Measurements from ENCODE around the gene PRDM16. TPM values are rescaled to one million over a fixed set of nuclear protein-coding genes. Genes with fewer than 3 reads are reported as not detected.

PRDM16 gene
- total RNA-seq, 2 experiments from 2014 or later: 1.1 to 2.3 TPM

DNA sequence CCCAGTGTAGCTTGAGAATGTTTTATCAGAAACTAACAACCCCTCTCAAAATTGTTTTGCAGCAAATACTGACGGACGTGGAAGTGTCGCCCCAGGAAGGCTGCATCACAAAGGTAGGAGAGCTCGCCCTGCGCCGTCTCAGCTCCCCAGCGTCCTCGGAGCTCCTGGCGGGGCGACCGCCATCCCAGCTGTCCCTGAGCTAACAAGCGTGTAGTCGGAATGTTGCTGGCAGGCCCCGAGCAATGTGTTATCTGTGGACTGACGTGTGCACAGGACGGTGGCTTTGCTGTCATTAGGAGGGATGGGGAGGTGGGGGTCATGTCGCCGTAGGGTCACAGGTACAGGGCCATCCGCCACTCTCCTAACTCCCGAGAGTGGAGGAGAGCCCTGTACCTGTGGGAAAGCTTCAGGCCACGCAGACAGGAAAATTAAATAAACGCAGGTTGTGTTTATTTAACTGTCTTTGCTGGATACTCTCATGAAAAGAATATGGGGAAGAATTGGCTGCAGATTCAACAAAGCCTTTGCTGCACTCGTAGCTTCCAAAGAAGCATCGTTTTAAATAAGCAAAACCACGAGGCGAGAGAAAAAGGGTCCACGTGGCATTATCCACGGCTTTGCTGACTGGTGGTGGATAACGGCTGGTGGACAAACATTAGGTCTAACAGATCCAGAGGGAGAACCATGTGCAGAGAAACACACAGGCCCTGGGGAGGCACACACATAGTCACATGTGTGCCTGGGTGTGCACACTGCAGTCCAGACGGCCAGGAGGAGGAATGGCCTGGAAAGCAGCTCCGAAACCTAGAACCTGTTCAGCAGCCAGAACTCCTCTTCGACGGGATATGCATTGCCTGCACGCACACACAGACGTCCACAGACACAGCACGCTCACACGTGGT, 175.3 kb downstream of the PRDM16 start:
- peaks cover 8% of the 10 kb centered on the region for H3K27me3 Mint-ChIP-seq
- no peak for DNase-seq
- H3K9me3 Mint-ChIP-seq: no peaks in the 10 kb centered on the region
- H3K27ac Mint-ChIP-seq: no peak overlapping the region
- POLR2A ChIA-PET: no interaction called here
- no peak overlapping the region for H3K4me3 Mint-ChIP-seq
- H3K36me3 Mint-ChIP-seq (ENCODE audit: low read depth): no peaks in the 10 kb centered on the region
- CTCF ChIA-PET: no interaction called here
- H3K4me1 Mint-ChIP-seq: no peaks in the 10 kb centered on the region

DNA sequence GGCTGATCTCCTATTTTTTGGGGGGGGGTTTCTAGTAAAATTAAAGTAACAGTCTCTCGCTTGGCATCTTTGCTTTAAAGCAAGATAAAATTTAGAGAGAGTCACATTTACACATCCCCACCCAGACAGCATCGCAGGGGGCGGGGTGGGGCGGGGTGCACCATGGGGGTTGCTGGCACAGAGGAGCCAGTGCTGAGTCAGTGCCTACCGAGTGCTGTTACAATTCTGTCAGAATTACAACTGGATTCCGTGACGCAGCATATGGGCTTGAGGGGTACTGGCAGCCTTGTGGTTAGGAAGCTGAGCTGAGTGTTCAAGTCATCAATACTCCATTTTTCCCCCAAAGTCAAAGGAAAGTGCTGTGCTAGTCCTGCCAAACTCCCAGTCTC, 175.9 kb downstream of the PRDM16 start:
- no peak for DNase-seq

DNA sequence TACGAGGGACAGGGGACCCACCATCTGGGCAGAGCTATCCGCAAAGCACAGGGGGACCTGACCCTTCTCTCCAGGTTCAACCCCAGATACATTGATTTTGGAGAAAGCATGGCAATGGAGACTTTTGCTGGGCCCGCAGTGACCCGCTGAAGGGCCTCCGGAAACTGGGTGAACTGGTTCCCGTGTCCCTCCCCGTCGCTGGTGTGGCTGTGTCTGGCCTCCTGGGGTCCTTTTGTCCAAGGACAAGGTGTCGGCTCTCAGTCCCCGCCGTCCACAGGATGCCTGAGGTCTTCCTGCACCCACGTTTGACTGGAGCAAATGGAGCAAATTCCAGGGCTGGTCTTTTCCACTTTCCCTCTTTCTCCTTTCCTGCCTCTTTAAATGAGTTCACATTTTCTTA, 176.3 kb downstream of the PRDM16 start:
- Mint-ChIP-seq H3K4me3 (no peak overlapping the region), H3K36me3 (ENCODE audit: low read depth) (no peaks in the 10 kb centered on the region), H3K27me3 (peaks cover 8% of the 10 kb centered on the region), H3K9me3 (no peaks in the 10 kb centered on the region), H3K4me1 (no peaks in the 10 kb centered on the region), H3K27ac (no peak overlapping the region)
- POLR2A ChIA-PET: no interaction called here
- CTCF ChIA-PET: no interaction called here
- DNase-seq: no peak

More for the DNA sequence above, 175.9 kb downstream of the PRDM16 start:
- Mint-ChIP-seq H3K27ac (no peak overlapping the region), H3K9me3 (no peaks in the 10 kb centered on the region), H3K36me3 (ENCODE audit: low read depth) (no peaks in the 10 kb centered on the region), H3K4me3 (no peak overlapping the region), H3K4me1 (no peaks in the 10 kb centered on the region), H3K27me3 (peaks cover 8% of the 10 kb centered on the region)
- ChIA-PET POLR2A (no interaction called here), CTCF (no interaction called here)

DNA sequence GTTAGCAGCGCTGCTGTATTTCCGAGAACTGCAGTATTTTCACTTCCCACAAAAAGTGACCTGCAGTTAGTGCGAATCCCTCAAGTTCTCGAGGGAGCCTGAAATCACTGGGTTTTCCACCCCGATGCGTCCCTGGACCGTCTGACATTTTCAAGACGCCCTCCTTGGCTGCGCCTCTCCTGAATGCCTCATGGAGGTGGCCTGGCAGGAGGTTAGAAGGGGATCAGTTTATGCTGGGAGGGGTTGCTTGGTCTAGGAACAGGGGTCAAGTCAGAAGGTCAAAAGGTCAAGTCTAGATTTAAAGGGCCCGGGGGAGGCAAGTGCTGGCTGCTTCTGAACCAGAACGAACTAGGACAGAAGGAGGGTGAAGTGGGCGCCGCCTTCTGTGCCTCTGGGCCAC, 176.8 kb downstream of the PRDM16 start:
- CTCF ChIA-PET: no interaction called here
- no peaks in the 10 kb centered on the region for H3K4me1 Mint-ChIP-seq

DNA sequence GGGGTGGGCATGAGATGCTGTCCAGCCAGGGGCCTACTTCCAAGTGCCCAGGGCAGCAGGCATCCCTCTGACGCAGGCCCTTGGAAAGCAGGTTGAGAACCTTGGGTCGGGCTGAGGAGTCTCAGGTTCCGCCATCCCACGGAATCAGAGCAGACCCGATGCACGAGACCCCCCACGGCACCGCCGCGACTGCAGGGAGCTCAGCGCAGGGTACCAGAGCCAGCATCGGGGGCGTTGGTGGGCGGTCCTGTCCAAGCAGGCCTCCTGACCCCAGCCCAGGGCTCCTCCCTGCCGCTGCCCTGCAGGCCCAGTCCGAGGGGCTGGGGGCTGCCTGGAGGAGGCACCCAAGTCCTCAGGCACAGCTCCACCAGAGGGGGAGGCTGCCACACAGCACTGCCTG, 177.2 kb downstream of the PRDM16 start:
- CTCF ChIA-PET: no interaction called here
- POLR2A ChIA-PET: no interaction called here
- no peaks in the 10 kb centered on the region for H3K4me1 Mint-ChIP-seq
- DNase-seq: no peak
- no peaks in the 10 kb centered on the region for H3K9me3 Mint-ChIP-seq
- peaks cover 8% of the 10 kb centered on the region for H3K27me3 Mint-ChIP-seq
- H3K4me3 Mint-ChIP-seq: no peak overlapping the region
- H3K27ac Mint-ChIP-seq: no peak overlapping the region
- no peaks in the 10 kb centered on the region for H3K36me3 Mint-ChIP-seq (ENCODE audit: low read depth)

More for the DNA sequence above, 176.8 kb downstream of the PRDM16 start:
- H3K27ac Mint-ChIP-seq: no peak overlapping the region
- peaks cover 8% of the 10 kb centered on the region for H3K27me3 Mint-ChIP-seq
- no peaks in the 10 kb centered on the region for H3K36me3 Mint-ChIP-seq (ENCODE audit: low read depth)
- no peaks in the 10 kb centered on the region for H3K9me3 Mint-ChIP-seq
- no peak overlapping the region for H3K4me3 Mint-ChIP-seq
- no peak for DNase-seq
- POLR2A ChIA-PET: no interaction called here

DNA sequence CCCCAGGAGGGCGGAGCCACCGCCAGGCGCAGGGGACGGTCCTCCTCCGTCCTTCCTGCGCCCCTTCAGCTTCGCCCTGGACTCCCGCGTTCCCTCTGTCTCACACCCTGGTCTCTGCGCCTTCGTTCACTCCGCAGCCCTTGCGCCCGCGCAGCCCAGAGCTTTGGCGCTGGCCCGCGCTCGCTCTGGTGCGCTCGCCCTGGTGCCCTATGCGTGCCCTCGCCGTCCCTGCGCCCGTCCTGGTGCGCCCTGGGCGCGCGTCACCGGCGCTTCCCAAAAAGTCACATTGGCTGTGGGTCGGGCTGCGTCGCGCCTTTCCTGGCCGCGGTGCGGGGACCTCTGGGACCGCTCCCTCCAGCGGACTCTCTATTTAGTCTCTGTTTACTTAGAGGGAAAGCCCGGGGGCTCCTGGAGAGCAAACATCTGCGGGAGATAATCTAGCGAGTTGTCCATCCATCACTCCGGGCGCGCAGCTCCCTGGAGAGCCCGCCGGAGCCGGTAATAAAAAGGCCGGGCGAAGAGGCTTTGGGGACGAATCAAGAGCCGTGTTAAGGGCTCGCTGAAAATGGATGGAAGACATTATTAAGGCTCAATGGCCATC, 178.6 kb downstream of the PRDM16 start:
- H3K9me3 Mint-ChIP-seq: no peaks in the 10 kb centered on the region

DNA sequence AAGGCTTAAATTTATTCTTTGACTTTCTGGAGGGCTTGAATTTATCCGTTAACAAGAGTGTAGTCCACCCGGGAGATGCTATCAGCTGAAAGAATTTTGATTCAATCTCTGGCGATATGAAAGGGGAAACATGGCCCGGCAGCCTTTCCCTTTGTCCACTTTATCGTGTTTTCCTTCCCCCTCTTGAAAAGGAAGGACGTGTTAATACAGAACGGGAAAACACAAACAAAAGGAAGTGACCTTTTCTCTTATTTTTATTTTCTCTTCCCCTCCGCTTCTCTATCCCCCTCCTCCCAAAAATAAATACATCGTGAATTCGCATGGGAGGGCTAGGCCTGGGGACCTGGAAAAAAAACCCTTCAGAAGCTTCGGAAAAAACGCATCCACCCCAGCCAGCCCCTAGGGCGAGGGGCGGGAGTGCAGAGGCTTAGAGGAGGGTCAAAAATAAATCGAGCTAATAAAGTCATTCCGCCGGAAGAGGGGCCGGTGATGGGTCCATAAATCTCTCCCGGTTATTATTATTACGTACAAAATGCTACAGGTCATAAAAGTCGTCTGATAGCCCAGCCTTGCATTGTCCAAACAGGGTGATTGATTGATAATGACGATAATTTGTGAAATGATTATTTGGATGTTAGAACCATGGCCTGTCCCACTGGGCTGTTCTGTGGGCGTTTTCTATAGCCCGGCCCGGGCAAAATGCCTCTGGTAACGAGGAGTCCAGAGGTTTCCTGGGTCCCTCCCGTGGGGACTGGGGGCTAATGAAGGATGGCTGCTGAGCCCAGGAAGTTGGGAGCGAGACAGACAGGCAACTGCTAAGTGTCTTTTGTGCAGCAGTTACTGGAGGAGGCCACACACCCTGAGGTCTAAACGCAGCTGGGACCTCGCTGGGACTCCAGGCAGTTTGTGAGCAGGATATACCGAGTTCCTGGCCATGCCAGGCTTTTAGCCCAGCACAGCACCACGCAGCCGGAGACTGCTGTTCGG, 179.4 kb downstream of the PRDM16 start:
- POLR2A ChIA-PET: no interaction called here
- H3K4me3 Mint-ChIP-seq: no peak overlapping the region
- no peaks in the 10 kb centered on the region for H3K36me3 Mint-ChIP-seq (ENCODE audit: low read depth)
- H3K27me3 Mint-ChIP-seq: peaks cover 8% of the 10 kb centered on the region
- CTCF ChIA-PET: no interaction called here
- no peaks in the 10 kb centered on the region for H3K4me1 Mint-ChIP-seq
- no peak overlapping the region for H3K27ac Mint-ChIP-seq
- no peaks in the 10 kb centered on the region for H3K9me3 Mint-ChIP-seq
- DNase-seq: no peak

More for the DNA sequence above, 178.6 kb downstream of the PRDM16 start:
- ChIA-PET POLR2A (no interaction called here), CTCF (no interaction called here)
- H3K4me1 Mint-ChIP-seq: no peaks in the 10 kb centered on the region
- peaks cover 8% of the 10 kb centered on the region for H3K27me3 Mint-ChIP-seq
- no peak for DNase-seq
- no peaks in the 10 kb centered on the region for H3K36me3 Mint-ChIP-seq (ENCODE audit: low read depth)
- H3K4me3 Mint-ChIP-seq: no peak overlapping the region
- no peak overlapping the region for H3K27ac Mint-ChIP-seq

DNA sequence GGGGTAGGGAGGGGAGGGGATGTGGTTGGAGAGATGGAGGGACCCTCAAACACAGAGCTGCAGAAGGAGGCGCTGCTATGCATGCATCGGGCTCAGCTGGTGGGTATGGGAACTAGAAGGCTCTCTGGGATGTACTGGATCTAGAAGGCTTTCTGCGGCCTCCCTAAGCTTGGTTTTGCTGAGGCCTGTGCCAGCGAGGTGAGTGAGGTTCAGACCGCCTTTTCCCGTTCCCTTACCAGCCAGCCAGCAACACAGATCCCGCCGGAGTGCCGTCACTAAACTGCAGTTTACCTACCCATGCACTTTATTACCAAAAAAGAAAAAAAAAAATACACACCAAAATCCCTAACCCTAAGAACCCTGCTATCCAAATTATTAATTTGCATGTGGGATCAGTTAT, 180.2 kb downstream of the PRDM16 start:
- H3K4me3 Mint-ChIP-seq: no peak overlapping the region
- H3K4me1 Mint-ChIP-seq: no peaks in the 10 kb centered on the region
- peaks cover 8% of the 10 kb centered on the region for H3K27me3 Mint-ChIP-seq
- DNase-seq: no peak
- POLR2A ChIA-PET: no interaction called here
- CTCF ChIA-PET: no interaction called here
- H3K36me3 Mint-ChIP-seq (ENCODE audit: low read depth): no peaks in the 10 kb centered on the region
- no peaks in the 10 kb centered on the region for H3K9me3 Mint-ChIP-seq
- no peak overlapping the region for H3K27ac Mint-ChIP-seq

DNA sequence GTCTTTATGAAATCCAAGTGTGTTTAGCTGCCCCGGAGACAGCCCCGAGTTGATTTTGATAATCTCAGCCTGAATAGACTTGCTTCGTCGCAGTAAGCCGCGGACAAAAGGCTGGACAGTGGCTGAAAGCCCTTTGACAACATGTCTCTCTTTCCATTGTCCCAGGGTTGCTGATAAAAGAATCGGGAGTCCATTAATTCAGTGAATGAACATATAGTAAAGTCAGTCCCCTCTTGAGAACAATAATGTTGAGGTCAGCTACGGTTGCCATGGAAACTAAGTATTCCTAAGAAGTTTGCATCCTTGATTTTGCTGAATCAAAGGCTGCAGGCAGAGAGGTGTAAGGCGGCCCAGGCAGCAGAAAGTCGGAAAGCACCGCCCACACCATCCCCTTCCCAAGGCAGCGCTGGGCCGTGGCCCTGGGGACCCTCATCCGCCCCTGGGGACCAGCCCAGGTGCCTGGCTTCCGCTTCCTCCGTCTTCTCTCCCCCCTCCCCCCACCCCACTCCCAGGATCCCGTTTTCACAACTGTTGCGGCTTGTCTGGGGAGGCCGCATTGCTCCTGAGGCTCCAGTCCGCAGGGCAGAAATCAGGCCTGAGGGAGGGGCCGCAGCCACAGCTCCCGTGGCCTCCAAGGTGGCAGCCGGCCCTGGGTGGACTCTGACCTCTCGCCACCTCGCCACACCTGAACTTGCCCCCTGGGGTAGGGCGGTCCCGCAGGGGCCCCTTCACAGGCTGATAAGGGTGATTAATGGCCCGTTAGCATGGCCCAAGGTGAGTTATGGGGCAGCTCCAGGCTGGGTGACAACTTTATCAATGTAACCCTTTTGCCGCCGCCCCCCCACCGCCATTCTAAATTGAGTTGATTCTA, 180.9 kb downstream of the PRDM16 start:
- Mint-ChIP-seq H3K27me3 (peaks cover 8% of the 10 kb centered on the region), H3K36me3 (ENCODE audit: low read depth) (no peaks in the 10 kb centered on the region), H3K9me3 (no peaks in the 10 kb centered on the region), H3K4me1 (no peaks in the 10 kb centered on the region), H3K4me3 (no peak overlapping the region), H3K27ac (no peak overlapping the region)
- POLR2A ChIA-PET: no interaction called here
- CTCF ChIA-PET: interaction anchor here (0.6 kb wide), 1 partner anchor 25 kb away, joined by 3 read pairs; no protein-coding TSS in a partner anchor
- DNase-seq: no peak

DNA sequence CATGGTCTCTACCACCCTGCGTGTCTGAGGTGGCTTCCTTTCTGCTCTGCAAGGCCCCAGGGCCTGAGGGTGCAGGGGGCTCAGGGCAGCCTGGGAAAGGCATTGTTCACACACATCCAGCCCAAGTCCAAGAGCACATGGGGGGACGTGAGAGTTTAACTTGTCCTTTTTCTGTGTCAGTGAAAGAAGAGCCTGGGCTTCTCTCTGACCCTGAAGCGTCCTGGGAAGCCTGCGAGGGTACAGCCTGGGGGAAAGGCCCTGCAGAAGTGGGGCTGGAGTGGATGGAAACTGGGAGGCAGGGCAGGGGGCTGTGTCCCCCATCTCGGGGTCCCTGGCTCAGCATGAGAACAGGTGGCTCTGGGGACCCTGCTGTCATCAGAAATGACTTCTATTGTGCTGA, 181.6 kb downstream of the PRDM16 start:
- POLR2A ChIA-PET: no interaction called here
- CTCF ChIA-PET: interaction anchor here (0.6 kb wide), 1 partner anchor 26 kb away, joined by 3 read pairs; no protein-coding TSS in a partner anchor
- H3K27ac Mint-ChIP-seq: no peak overlapping the region
- H3K36me3 Mint-ChIP-seq (ENCODE audit: low read depth): no peaks in the 10 kb centered on the region
- DNase-seq: no peak
- H3K4me3 Mint-ChIP-seq: no peak overlapping the region
- H3K9me3 Mint-ChIP-seq: no peaks in the 10 kb centered on the region
- H3K4me1 Mint-ChIP-seq: no peaks in the 10 kb centered on the region
- H3K27me3 Mint-ChIP-seq: peaks cover 8% of the 10 kb centered on the region

DNA sequence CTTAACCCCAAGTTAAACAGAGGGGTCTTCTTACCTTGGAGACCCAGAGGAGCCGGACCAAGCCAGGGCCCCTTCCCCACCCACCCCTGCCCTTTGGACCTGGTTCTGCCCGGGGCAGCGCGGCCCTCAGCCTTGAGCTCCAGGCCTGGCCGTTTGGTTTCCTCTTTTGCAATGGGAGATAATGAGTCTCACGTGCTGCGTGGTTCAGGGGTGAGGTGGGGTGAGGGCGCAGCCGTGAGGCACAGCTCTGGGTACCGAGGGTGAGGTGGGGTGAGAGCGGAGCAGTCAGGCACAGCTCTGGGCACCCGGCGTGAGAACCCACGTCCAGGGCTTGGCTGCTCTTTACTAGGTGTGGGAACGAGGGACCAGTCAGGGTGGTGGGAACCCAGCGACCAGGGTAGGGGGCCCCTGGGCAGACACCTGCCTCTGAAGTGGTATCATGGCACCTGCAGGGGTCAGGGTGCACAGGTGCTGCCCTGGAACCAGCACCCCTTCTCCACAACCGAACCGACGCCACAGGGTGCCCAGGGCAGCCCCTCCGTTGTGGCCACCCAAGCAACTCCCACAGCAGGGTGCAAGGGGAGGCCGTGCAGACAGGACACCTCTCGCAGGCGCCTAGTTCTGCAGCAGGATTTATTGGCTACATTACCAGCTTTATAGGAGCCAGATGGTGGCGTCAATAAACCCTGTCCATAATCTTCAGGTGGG, 182.2 kb downstream of the PRDM16 start:
- peaks cover 8% of the 10 kb centered on the region for H3K27me3 Mint-ChIP-seq

More for the DNA sequence above, 182.2 kb downstream of the PRDM16 start:
- no peaks in the 10 kb centered on the region for H3K36me3 Mint-ChIP-seq (ENCODE audit: low read depth)
- no peak overlapping the region for H3K4me3 Mint-ChIP-seq
- H3K9me3 Mint-ChIP-seq: no peaks in the 10 kb centered on the region
- DNase-seq: no peak
- CTCF ChIA-PET: no interaction called here
- POLR2A ChIA-PET: no interaction called here
- no peaks in the 10 kb centered on the region for H3K4me1 Mint-ChIP-seq
- H3K27ac Mint-ChIP-seq: no peak overlapping the region

All from activated CD4-positive, alpha-beta T cell treated with anti-CD3 and anti-CD28 coated beads, Interleukin-2, amount 10 ng/mL, durations not matched to agents 7 days and 5 days (primary cell).